Panc1 (cell line): ENCODE data around the gene SMARCAD1. TPM values are rescaled to one million over a fixed set of nuclear protein-coding genes. Genes with fewer than 3 reads are reported as not detected.

ENCODE experiments used
- ATAC-seq: fragments of 200-7000 bp; cut with Tn5 transposase; 2 replicates; pipeline ENCODE4 v1.9.1; 2020; ENCODE audit warnings: mild to moderate bottlenecking, moderate library complexity
- BruUV-seq: library from RNA; stranded (reverse); fragments of 400-500 nt; replicated peaks from 2 replicates; lab custom pipeline; 2021; lab: Mats Ljungman, UMichigan
- CTCF ChIA-PET: fragments of 300-600 bp; sonication (Branson Sonifier 250); formaldehyde crosslinking; loops from one replicate; lab custom pipeline; 2022; ENCODE audit warnings: antibody characterized with exemption; lab: Charles Lee
- POLR2A ChIA-PET: fragments of 300-600 bp; sonication (Branson Sonifier 250); formaldehyde crosslinking; loops from one replicate; lab custom pipeline; 2022; ENCODE audit warnings: antibody characterized with exemption; lab: Charles Lee
- DNase-seq: peaks from one replicate; pipeline ENCODE4 v3.0.0-alpha.2; 2010; ENCODE audit warnings: low read depth, low spot score
- H3K27ac ChIP-seq: 2 replicates; pipeline ENCODE4 v1.5.1; 2011; ENCODE audit warnings: mild to moderate bottlenecking, low read length, inconsistent platforms
- H3K27me3 ChIP-seq: fragments of 200-500 bp; sonication (Bioruptor generic); 2 replicates; pipeline ENCODE4 v1.6.0; 2014; ENCODE audit warnings: low read length, inconsistent platforms; ENCODE audit not compliant: control insufficient read depth, insufficient read depth
- H3K36me3 ChIP-seq: fragments of 200-500 bp; sonication (Bioruptor generic); 2 replicates; pipeline ENCODE4 v1.5.1; 2014; ENCODE audit warnings: inconsistent platforms, mild to moderate bottlenecking, low read length, moderate library complexity; ENCODE audit not compliant: control insufficient read depth, insufficient read depth
- H3K4me1 ChIP-seq: 2 replicates; pipeline ENCODE4 v1.5.1; 2011; ENCODE audit warnings: inconsistent platforms, mild to moderate bottlenecking, low read length, moderate library complexity; ENCODE audit not compliant: control insufficient read depth, insufficient read depth
- H3K4me3 ChIP-seq, 2 experiments: 2 replicates each; pipeline ENCODE4 v1.5.1; 2011 to 2012; ENCODE audit warnings: low read depth in 2 of 2, low read length in 2 of 2, mild to moderate bottlenecking in 2 of 2, inconsistent platforms in 1 of 2, moderate library complexity in 1 of 2
- H3K9me3 ChIP-seq: fragments of 200-500 bp; sonication (Bioruptor generic); 2 replicates; pipeline ENCODE4 v1.5.1; 2014; ENCODE audit warnings: low read depth, mild to moderate bottlenecking, inconsistent platforms, low read length, moderate library complexity; ENCODE audit not compliant: control insufficient read depth, insufficient read depth
- POLR2AphosphoS5 ChIP-seq: IDR thresholded peaks from 2 replicates; pipeline ENCODE4 v1.6.1; 2012; ENCODE audit warnings: mild to moderate bottlenecking, low read depth, low read length, moderate library complexity
- SIN3A ChIP-seq: IDR thresholded peaks from 2 replicates; pipeline ENCODE4 v1.6.1; 2012; ENCODE audit warnings: low read depth, mild to moderate bottlenecking, low read length, moderate library complexity, borderline replicate concordance; ENCODE audit not compliant: insufficient read depth
- TCF7L2 ChIP-seq: IDR thresholded peaks from 2 replicates; pipeline ENCODE4 v1.6.1; 2011; ENCODE audit warnings: mild to moderate bottlenecking, low read depth, low read length, inconsistent platforms
- in situ Hi-C: cut with HindIII; loops from 2 replicates; pipeline ENCODE4 v1.10.0; 2016; ENCODE audit warnings: low sequenced_read_pairs, low pct_unique_long_range_greater_than_20kb
- intact Hi-C: fragments of 100-400 bp; cut with micrococcal nuclease; formaldehyde crosslinking; loops from one replicate; pipeline ENCODE4 v1.10.0; 2022; ENCODE audit not compliant: unreplicated experiment
- total RNA-seq: library from RNA; stranded (reverse); gene quantifications from one replicate; pipeline ENCODE4 v1.2.1, GENCODE V29; 2021; ENCODE audit not compliant: unreplicated experiment
- TF ChIP-seq, protein P1 (sequence below): fragments of 450-650 bp; IDR thresholded peaks from 2 replicates; pipeline ENCODE4 v1.5.1; 2017; ENCODE audit warnings: mild to moderate bottlenecking
- TF ChIP-seq, protein P2 (sequence below), 2 experiments: IDR thresholded peaks; 2 replicates each; pipeline ENCODE4 v1.6.1; 2011 to 2012; ENCODE audit warnings: low read depth in 2 of 2, control low read depth in 1 of 2, low read length in 1 of 2, mild to moderate bottlenecking in 1 of 2, moderate library complexity in 1 of 2; ENCODE audit not compliant: insufficient read depth in 1 of 2

Gene SMARCAD1
- total RNA-seq, 1 experiment from 2014 or later, result 20.7 TPM

DNA sequence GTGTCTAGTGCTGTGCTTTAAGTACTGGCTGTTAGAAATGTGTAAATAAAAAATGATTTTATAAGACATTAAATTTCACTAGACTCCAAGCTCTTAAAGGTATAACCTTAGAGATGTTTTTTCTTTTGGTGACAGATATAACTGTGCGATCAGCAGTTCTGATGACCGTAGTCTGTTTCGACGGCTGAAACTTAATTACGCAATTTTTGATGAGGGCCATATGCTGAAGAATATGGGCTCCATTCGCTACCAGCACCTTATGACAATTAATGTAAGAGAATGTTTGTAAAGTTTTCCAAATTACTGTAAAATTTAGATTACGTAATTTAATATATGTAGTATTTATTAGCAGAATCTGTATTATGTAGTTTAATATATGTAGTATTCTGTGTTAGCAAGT, 68.5 kb downstream of the SMARCAD1 start:
- POLR2A ChIA-PET, result no interaction called here
- intact Hi-C loops, result no loop called here
- DNase-seq (no peak), ATAC-seq (no peak)
- Histone ChIP-seq H3K9me3 (no peaks in the 10 kb centered on the region), H3K27me3 (no peaks in the 10 kb centered on the region), H3K27ac (no peak overlapping the region), H3K36me3 (peaks cover 27% of the 10 kb centered on the region; the same call in 1 of the 2 replicates), H3K4me3 (no peak overlapping the region), H3K4me1 (no peaks in the 10 kb centered on the region)
- TF ChIP-seq POLR2AphosphoS5 (no peak), TCF7L2 (no peak)
- CTCF ChIA-PET, result no interaction called here
- in situ Hi-C loops, result no loop called here
- BruUV-seq, result no TSS peak

DNA sequence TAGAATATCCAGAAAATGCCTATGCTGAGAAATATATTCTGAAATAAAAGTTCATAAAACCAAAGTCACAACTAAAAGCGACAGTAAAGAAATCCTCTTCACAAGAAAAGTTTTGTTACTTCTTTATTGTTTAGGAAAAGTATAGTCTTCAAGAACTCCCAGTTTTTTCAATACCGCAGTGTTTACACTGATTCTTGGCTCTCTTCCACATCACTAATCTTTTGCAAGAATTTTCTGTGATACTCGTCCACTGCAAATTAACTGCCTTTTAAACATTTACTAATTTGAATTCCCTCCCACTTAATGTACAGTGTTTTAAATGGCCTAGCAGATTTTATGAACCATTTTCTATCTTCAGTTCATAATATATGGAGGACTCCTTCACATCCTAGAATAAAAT, 69.9 kb downstream of the SMARCAD1 start:
- Histone ChIP-seq H3K27me3 (no peaks in the 10 kb centered on the region), H3K36me3 (peaks cover 27% of the 10 kb centered on the region; the same call in 1 of the 2 replicates), H3K4me1 (no peaks in the 10 kb centered on the region), H3K4me3 (no peak overlapping the region), H3K9me3 (no peaks in the 10 kb centered on the region), H3K27ac (no peak overlapping the region)
- ATAC-seq (no peak), DNase-seq (no peak)
- CTCF ChIA-PET, result no interaction called here
- intact Hi-C loops (no loop called here), in situ Hi-C loops (no loop called here)
- TF ChIP-seq, protein P1, sequence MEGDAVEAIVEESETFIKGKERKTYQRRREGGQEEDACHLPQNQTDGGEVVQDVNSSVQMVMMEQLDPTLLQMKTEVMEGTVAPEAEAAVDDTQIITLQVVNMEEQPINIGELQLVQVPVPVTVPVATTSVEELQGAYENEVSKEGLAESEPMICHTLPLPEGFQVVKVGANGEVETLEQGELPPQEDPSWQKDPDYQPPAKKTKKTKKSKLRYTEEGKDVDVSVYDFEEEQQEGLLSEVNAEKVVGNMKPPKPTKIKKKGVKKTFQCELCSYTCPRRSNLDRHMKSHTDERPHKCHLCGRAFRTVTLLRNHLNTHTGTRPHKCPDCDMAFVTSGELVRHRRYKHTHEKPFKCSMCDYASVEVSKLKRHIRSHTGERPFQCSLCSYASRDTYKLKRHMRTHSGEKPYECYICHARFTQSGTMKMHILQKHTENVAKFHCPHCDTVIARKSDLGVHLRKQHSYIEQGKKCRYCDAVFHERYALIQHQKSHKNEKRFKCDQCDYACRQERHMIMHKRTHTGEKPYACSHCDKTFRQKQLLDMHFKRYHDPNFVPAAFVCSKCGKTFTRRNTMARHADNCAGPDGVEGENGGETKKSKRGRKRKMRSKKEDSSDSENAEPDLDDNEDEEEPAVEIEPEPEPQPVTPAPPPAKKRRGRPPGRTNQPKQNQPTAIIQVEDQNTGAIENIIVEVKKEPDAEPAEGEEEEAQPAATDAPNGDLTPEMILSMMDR, result no peak
- no peak for TF ChIP-seq SIN3A
- TF ChIP-seq, protein P2, sequence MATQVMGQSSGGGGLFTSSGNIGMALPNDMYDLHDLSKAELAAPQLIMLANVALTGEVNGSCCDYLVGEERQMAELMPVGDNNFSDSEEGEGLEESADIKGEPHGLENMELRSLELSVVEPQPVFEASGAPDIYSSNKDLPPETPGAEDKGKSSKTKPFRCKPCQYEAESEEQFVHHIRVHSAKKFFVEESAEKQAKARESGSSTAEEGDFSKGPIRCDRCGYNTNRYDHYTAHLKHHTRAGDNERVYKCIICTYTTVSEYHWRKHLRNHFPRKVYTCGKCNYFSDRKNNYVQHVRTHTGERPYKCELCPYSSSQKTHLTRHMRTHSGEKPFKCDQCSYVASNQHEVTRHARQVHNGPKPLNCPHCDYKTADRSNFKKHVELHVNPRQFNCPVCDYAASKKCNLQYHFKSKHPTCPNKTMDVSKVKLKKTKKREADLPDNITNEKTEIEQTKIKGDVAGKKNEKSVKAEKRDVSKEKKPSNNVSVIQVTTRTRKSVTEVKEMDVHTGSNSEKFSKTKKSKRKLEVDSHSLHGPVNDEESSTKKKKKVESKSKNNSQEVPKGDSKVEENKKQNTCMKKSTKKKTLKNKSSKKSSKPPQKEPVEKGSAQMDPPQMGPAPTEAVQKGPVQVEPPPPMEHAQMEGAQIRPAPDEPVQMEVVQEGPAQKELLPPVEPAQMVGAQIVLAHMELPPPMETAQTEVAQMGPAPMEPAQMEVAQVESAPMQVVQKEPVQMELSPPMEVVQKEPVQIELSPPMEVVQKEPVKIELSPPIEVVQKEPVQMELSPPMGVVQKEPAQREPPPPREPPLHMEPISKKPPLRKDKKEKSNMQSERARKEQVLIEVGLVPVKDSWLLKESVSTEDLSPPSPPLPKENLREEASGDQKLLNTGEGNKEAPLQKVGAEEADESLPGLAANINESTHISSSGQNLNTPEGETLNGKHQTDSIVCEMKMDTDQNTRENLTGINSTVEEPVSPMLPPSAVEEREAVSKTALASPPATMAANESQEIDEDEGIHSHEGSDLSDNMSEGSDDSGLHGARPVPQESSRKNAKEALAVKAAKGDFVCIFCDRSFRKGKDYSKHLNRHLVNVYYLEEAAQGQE (IDR thresholded peaks at IDR 0.05; ENCODE audit: insufficient read depth in 1 of 2, low read depth in 2 of 2, low read length in 1 of 2), result no peak
- no peak for TF ChIP-seq POLR2AphosphoS5
- no peak for TF ChIP-seq TCF7L2
- POLR2A ChIA-PET, result no interaction called here
- no TSS peak for BruUV-seq

DNA sequence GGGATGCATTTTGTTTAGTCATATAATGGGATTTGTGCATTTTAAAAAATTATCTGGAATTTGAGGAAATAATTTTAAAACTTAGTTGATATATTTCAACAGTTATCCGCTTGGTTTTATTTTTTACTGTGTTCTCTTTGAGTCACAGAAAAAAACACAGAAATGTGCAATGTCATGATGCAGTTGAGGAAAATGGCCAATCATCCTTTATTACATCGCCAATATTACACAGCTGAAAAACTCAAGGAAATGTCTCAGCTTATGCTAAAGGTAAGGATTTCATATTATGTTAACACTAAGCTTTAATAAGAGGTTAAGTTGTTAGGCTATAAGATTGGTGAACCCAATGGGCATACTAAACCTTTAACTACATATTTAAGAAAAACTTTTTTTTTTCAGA, 71.1 kb downstream of the SMARCAD1 start:
- intact Hi-C loops, result no loop called here
- POLR2A ChIA-PET, result no interaction called here
- no peak overlapping the region for H3K27ac ChIP-seq
- H3K9me3 ChIP-seq, result no peaks in the 10 kb centered on the region
- H3K36me3 ChIP-seq, result peaks cover 25% of the 10 kb centered on the region; the same call in 1 of the 2 replicates
- ATAC-seq (no peak), DNase-seq (no peak)
- H3K4me1 ChIP-seq, result no peaks in the 10 kb centered on the region
- no peak for TF ChIP-seq SIN3A
- TF ChIP-seq POLR2AphosphoS5, result no peak
- TF ChIP-seq, protein P2 (IDR thresholded peaks at IDR 0.05; ENCODE audit: insufficient read depth in 1 of 2, low read depth in 2 of 2, low read length in 1 of 2), result no peak
- TF ChIP-seq, protein P1, result no peak
- TF ChIP-seq TCF7L2, result no peak
- H3K27me3 ChIP-seq, result no peaks in the 10 kb centered on the region
- no TSS peak for BruUV-seq
- CTCF ChIA-PET, result no interaction called here
- in situ Hi-C loops, result no loop called here
- no peak overlapping the region for H3K4me3 ChIP-seq
